Measurements from ENCODE around the gene FAM193A.

FAM193A gene

GRCh38 chr4:2691313-2691712 is 154.9 kb downstream of the FAM193A start:
- no peak for DNase-seq (ENCODE audit: low read depth in 2 of 2)

GRCh38 chr4:2691952-2692435 is 155.5 kb downstream of the FAM193A start:
- DNase-seq (ENCODE audit: low read depth in 2 of 2): no peak

GRCh38 chr4:2694691-2695090 is 158.2 kb downstream of the FAM193A start:
- DNase-seq (ENCODE audit: low read depth in 2 of 2): no peak

- no peak for DNase-seq (ENCODE audit: low read depth in 2 of 2)
Measured at GRCh38 chr4:2695346-2696060, 159.1 kb downstream of the FAM193A start.

GRCh38 chr4:2696423-2696822 is 160.0 kb downstream of the FAM193A start:
- DNase-seq (ENCODE audit: low read depth in 2 of 2): no peak

GRCh38 chr4:2697995-2698414 is 161.6 kb downstream of the FAM193A start:
- DNase-seq (ENCODE audit: low read depth in 2 of 2): no peak

GRCh38 chr4:2698504-2698903 is 162.1 kb downstream of the FAM193A start:
- no peak for DNase-seq (ENCODE audit: low read depth in 2 of 2)

GRCh38 chr4:2698951-2699505 is 162.6 kb downstream of the FAM193A start:
- DNase-seq (ENCODE audit: low read depth in 2 of 2): no peak

- no peak for DNase-seq (ENCODE audit: low read depth in 2 of 2)
Measured at GRCh38 chr4:2699534-2699933, 163.1 kb downstream of the FAM193A start.

GRCh38 chr4:2700031-2700430 is 163.6 kb downstream of the FAM193A start:
- no peak for DNase-seq (ENCODE audit: low read depth in 2 of 2)

- no peak for DNase-seq (ENCODE audit: low read depth in 2 of 2)
Measured at GRCh38 chr4:2702361-2702760, 165.9 kb downstream of the FAM193A start.

GRCh38 chr4:2702770-2703169 is 166.3 kb downstream of the FAM193A start:
- DNase-seq (ENCODE audit: low read depth in 2 of 2): no peak

- no peak for DNase-seq (ENCODE audit: low read depth in 2 of 2)
Measured at GRCh38 chr4:2712261-2712842, 175.9 kb downstream of the FAM193A start.

GRCh38 chr4:2713337-2713736 is 176.9 kb downstream of the FAM193A start:
- DNase-seq (ENCODE audit: low read depth in 2 of 2): no peak

GRCh38 chr4:2714061-2714770 is 177.8 kb downstream of the FAM193A start:
- DNase-seq (ENCODE audit: low read depth in 2 of 2): peak in 1 of 2 donors; percentile 19

GRCh38 chr4:2714918-2715317 is 178.5 kb downstream of the FAM193A start:
- DNase-seq (ENCODE audit: low read depth in 2 of 2): no peak

GRCh38 chr4:2715426-2715825 is 179.0 kb downstream of the FAM193A start:
- no peak for DNase-seq (ENCODE audit: low read depth in 2 of 2)

- no peak for DNase-seq (ENCODE audit: low read depth in 2 of 2)
Measured at GRCh38 chr4:2716236-2716635, 179.8 kb downstream of the FAM193A start.

- DNase-seq (ENCODE audit: low read depth in 2 of 2): no peak
Measured at GRCh38 chr4:2721586-2721985, 185.1 kb downstream of the FAM193A start.

GRCh38 chr4:2722033-2722432 is 185.6 kb downstream of the FAM193A start:
- no peak for DNase-seq (ENCODE audit: low read depth in 2 of 2)

- DNase-seq (ENCODE audit: low read depth in 2 of 2): no peak
Measured at GRCh38 chr4:2723751-2724150, 187.3 kb downstream of the FAM193A start.

GRCh38 chr4:2725380-2725779 is 188.9 kb downstream of the FAM193A start:
- DNase-seq (ENCODE audit: low read depth in 2 of 2): no peak

All from stimulated activated CD8-positive, alpha-beta memory T cell treated with anti-CD3 and anti-CD28 coated beads, Interleukin-15, amount 100 ng/mL, for 4 hours (primary cell).